HG03565 (cell line): ENCODE results near the gene STXBP4.

Experiments used
- ATAC-seq: cut with Tn5 transposase; IDR thresholded peaks from one replicate; pipeline ENCODE4 v1.9.1; 2021; ENCODE audit warnings: mild to moderate bottlenecking, moderate library complexity; ENCODE audit not compliant: unreplicated experiment

Gene STXBP4

GRCh38 chr17:54968262-54968987 is at the start of gene STXBP4, which contains the start of gene COX11:
STXBP4 (plus strand) TSS chr17:54968765; CDS start chr17:54986220, 17,455 bp downstream.
COX11 (minus strand) TSS chr17:54968654; CDS start chr17:54968646, 8 bp downstream.
- peak; percentile 94 for ATAC-seq

GRCh38 chr17:54919425-54919824 is 49.1 kb upstream of the STXBP4 start:
- no peak for ATAC-seq

GRCh38 chr17:54920819-54921218 is 47.7 kb upstream of the STXBP4 start:
- no peak for ATAC-seq

- no peak for ATAC-seq
Observed at GRCh38 chr17:54924405-54924804, 44.2 kb upstream of the STXBP4 start.

GRCh38 chr17:54927525-54927924 is 41.0 kb upstream of the STXBP4 start:
- ATAC-seq = no peak

GRCh38 chr17:54932711-54933110 is 35.9 kb upstream of the STXBP4 start:
- ATAC-seq = no peak

GRCh38 chr17:54933921-54934320 is 34.6 kb upstream of the STXBP4 start:
- no peak for ATAC-seq

GRCh38 chr17:54935471-54935870 is 33.1 kb upstream of the STXBP4 start:
- no peak for ATAC-seq

GRCh38 chr17:54937018-54937417 is 31.5 kb upstream of the STXBP4 start:
- ATAC-seq = no peak

GRCh38 chr17:54937426-54937825 is 31.1 kb upstream of the STXBP4 start:
- no peak for ATAC-seq

- no peak for ATAC-seq
Observed at GRCh38 chr17:54941285-54941684, 27.3 kb upstream of the STXBP4 start.

GRCh38 chr17:54944796-54945195 is 23.8 kb upstream of the STXBP4 start:
- ATAC-seq = no peak

- ATAC-seq = no peak
Observed at GRCh38 chr17:54945231-54945630, 23.3 kb upstream of the STXBP4 start.

GRCh38 chr17:54945671-54946070 is 22.9 kb upstream of the STXBP4 start:
- ATAC-seq = no peak

GRCh38 chr17:54947396-54947795 is 21.2 kb upstream of the STXBP4 start:
- no peak for ATAC-seq

- peak; percentile 72 for ATAC-seq
Observed at GRCh38 chr17:54948380-54948779, 20.2 kb upstream of the STXBP4 start.

- ATAC-seq = no peak
Observed at GRCh38 chr17:54950116-54950515, 18.4 kb upstream of the STXBP4 start.

- no peak for ATAC-seq
Observed at GRCh38 chr17:54951286-54951685, 17.3 kb upstream of the STXBP4 start.

- ATAC-seq = no peak
Observed at GRCh38 chr17:54956791-54957190, 11.8 kb upstream of the STXBP4 start.

GRCh38 chr17:54967621-54968261 is 824 bp upstream of the STXBP4 start:
- peak; percentile 12 for ATAC-seq

- ATAC-seq = peak; percentile 7
Observed at GRCh38 chr17:54968988-54969332, 395 bp downstream of the STXBP4 start.
